A673 (cell line): ENCODE results near the gene FAM185A.

ENCODE experiments used
- EZH2 ChIP-seq: fragments of 200-600 bp; sonication (generic); IDR thresholded peaks from 2 replicates; pipeline ENCODE4 v1.6.1; 2017; ENCODE audit warnings: borderline replicate concordance, low read depth, mild to moderate bottlenecking, mixed read lengths, antibody characterized with exemption, low read length; ENCODE audit not compliant: poor library complexity, severe bottlenecking
- TF ChIP-seq, protein P1 (sequence below): fragments of 300-800, 200-600 bp; sonication (generic); conservative IDR thresholded peaks from 2 replicates; pipeline ENCODE4 v1.5.1; 2017; ENCODE audit warnings: low read depth, mild to moderate bottlenecking, antibody characterized with exemption, low read length, moderate library complexity, mixed read lengths

DNA sequence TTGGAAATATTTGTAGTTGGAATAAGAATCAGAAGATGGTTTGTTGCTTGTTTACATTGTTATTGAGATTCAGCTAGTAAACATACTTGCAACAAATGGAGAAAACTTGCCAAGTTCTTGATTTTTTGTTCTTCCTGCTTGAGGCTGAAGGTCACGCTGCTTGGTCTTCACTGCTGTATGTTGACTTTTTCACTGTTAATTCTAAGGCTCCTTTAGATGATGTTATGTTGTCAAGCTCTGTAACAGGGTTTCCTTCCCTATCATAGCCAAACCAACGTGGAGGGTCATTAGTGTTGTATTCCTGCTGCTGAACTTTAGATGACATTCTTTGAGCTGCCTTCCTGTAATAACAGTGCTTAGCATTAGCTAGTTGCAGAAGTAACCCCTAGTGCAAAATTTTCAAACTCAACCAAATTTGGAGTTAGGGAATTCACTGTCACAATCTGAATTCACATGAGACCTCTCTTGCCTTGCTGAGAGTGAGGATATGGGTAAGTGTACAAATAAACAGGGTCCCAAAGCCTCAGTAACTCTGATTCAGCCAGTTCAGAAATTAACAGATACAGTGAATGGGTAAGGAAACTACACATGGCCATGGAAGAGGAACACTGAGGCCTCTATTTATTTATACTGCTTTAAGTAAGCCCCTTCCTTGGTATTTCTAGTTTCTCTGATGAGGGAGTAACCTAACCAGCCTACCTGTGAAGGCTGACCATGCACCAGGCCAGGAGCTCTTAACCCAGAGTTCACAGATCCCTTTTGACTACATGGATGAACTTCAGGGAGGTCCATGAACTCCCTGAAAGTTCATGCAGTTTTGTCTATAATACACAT, 64.6 kb downstream of the FAM185A start:
- TF ChIP-seq, protein P1, sequence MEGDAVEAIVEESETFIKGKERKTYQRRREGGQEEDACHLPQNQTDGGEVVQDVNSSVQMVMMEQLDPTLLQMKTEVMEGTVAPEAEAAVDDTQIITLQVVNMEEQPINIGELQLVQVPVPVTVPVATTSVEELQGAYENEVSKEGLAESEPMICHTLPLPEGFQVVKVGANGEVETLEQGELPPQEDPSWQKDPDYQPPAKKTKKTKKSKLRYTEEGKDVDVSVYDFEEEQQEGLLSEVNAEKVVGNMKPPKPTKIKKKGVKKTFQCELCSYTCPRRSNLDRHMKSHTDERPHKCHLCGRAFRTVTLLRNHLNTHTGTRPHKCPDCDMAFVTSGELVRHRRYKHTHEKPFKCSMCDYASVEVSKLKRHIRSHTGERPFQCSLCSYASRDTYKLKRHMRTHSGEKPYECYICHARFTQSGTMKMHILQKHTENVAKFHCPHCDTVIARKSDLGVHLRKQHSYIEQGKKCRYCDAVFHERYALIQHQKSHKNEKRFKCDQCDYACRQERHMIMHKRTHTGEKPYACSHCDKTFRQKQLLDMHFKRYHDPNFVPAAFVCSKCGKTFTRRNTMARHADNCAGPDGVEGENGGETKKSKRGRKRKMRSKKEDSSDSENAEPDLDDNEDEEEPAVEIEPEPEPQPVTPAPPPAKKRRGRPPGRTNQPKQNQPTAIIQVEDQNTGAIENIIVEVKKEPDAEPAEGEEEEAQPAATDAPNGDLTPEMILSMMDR: no peak
- no peak for TF ChIP-seq EZH2
